PC-9 (cell line): ENCODE data around the gene METTL15. TPM values are rescaled to one million over a fixed set of nuclear protein-coding genes. Genes with fewer than 3 reads are reported as not detected.

Experiments used
- BruUV-seq: library from RNA; stranded (reverse); fragments of 400-500 nt; replicated peaks from 2 replicates; lab custom pipeline; 2021; lab: Mats Ljungman, UMichigan
- CTCF ChIA-PET: fragments of 300-600 bp; sonication (Branson Sonifier 250); formaldehyde crosslinking; loops from one replicate; lab custom pipeline; 2022; ENCODE audit warnings: antibody characterized with exemption; lab: Charles Lee
- POLR2A ChIA-PET: fragments of 300-600 bp; sonication (Branson Sonifier 250); formaldehyde crosslinking; loops from one replicate; lab custom pipeline; 2022; ENCODE audit warnings: antibody characterized with exemption; ENCODE audit not compliant: unreplicated experiment; lab: Charles Lee
- DNase-seq, 2 experiments: peaks; one replicate each; pipeline versions ENCODE4 v3.0.0 to v3.0.0-alpha.2; 2015 to 2022; ENCODE audit warnings: mixed read lengths in 1 of 2
- H2AFZ ChIP-seq: fragments of 200-600 bp; sonication (generic); 2 replicates; pipeline ENCODE4 v1.8.1; 2017; ENCODE audit warnings: antibody characterized with exemption
- H3F3A ChIP-seq: fragments of 200-600 bp; sonication (generic); 2 replicates; pipeline ENCODE4 v1.8.1; 2017; ENCODE audit warnings: antibody characterized with exemption, mild to moderate bottlenecking, low read depth; ENCODE audit not compliant: insufficient read depth
- H3K27ac ChIP-seq: fragments of 200-600 bp; sonication (generic); 2 replicates; pipeline ENCODE4 v1.6.1; 2016; ENCODE audit warnings: mixed run types
- H3K27me3 ChIP-seq: fragments of 200-600 bp; sonication (generic); 2 replicates; pipeline ENCODE4 v1.6.1; 2016; ENCODE audit warnings: low read depth, mixed run types; ENCODE audit not compliant: insufficient read depth
- H3K36me3 ChIP-seq: fragments of 200-600 bp; sonication (generic); 2 replicates; pipeline ENCODE4 v1.6.1; 2016; ENCODE audit warnings: low read depth, mixed run types
- H3K4me1 ChIP-seq: fragments of 200-600 bp; sonication (generic); replicated peaks from 2 replicates; pipeline ENCODE4 v1.6.1; 2016; ENCODE audit warnings: mixed run types; ENCODE audit not compliant: insufficient read depth
- H3K4me2 ChIP-seq: fragments of 200-600 bp; sonication (generic); 2 replicates; pipeline ENCODE4 v1.6.1; 2017; ENCODE audit warnings: mixed run types
- H3K4me3 ChIP-seq: fragments of 200-600 bp; sonication (generic); 2 replicates; pipeline ENCODE4 v1.6.1; 2016; ENCODE audit warnings: mixed run types
- H3K79me2 ChIP-seq: fragments of 200-600 bp; sonication (generic); 2 replicates; pipeline ENCODE4 v1.6.1; 2017; ENCODE audit warnings: low read depth, mixed run types
- H3K9me2 ChIP-seq: fragments of 200-600 bp; sonication (generic); 2 replicates; pipeline ENCODE4 v1.8.1; 2017; ENCODE audit warnings: mild to moderate bottlenecking; ENCODE audit not compliant: insufficient read depth
- H3K9me3 ChIP-seq: fragments of 200-600 bp; sonication (generic); 2 replicates; pipeline ENCODE4 v1.8.1; 2016; ENCODE audit warnings: low read depth; ENCODE audit not compliant: insufficient read depth
- H4K20me1 ChIP-seq: fragments of 200-600 bp; sonication (generic); 2 replicates; pipeline ENCODE4 v1.8.1; 2017; ENCODE audit not compliant: insufficient read depth
- CTCF ChIP-seq: fragments of 200-600 bp; sonication (generic); conservative IDR thresholded peaks from 2 replicates; pipeline ENCODE4 v1.6.1; 2017; ENCODE audit warnings: mixed run types, antibody characterized with exemption, mild to moderate bottlenecking, moderate library complexity
- EZH2 ChIP-seq: fragments of 200-600 bp; sonication (generic); IDR thresholded peaks from 2 replicates; pipeline ENCODE4 v1.8.0; 2017; ENCODE audit warnings: antibody characterized with exemption, low read depth
- intact Hi-C: fragments of 100-400 bp; cut with micrococcal nuclease; formaldehyde crosslinking; loops from one replicate; pipeline ENCODE4 v1.10.0; 2022; ENCODE audit not compliant: unreplicated experiment
- total RNA-seq: library from RNA; stranded (reverse); gene quantifications from 2 replicates; pipeline ENCODE4 v1.2.3, GENCODE V29; 2021

The METTL15 gene
- total RNA-seq, 1 experiment from 2014 or later: 19.9 TPM

- ChIA-PET CTCF (no interaction called here), POLR2A (no interaction called here)
- H3K4me2 ChIP-seq: no peak overlapping the region
- no peaks in the 10 kb centered on the region for H4K20me1 ChIP-seq
- H3K27ac ChIP-seq: no peak overlapping the region
- H3F3A ChIP-seq: no peaks in the 10 kb centered on the region
- BruUV-seq: no TSS peak
- intact Hi-C loops: no loop called here
- no peaks in the 10 kb centered on the region for H3K36me3 ChIP-seq
- no peaks in the 10 kb centered on the region for H3K4me1 ChIP-seq
- H3K79me2 ChIP-seq: no peaks in the 10 kb centered on the region
- no peak overlapping the region for H2AFZ ChIP-seq
- DNase-seq: no peak
- no peaks in the 10 kb centered on the region for H3K27me3 ChIP-seq
- no peaks in the 10 kb centered on the region for H3K9me3 ChIP-seq
- no peaks in the 10 kb centered on the region for H3K9me2 ChIP-seq
- no peak for TF ChIP-seq CTCF
- TF ChIP-seq EZH2: no peak
- no peak overlapping the region for H3K4me3 ChIP-seq
Measured at GRCh38 chr11:28257761-28258160, 149.6 kb downstream of the METTL15 start.

DNA sequence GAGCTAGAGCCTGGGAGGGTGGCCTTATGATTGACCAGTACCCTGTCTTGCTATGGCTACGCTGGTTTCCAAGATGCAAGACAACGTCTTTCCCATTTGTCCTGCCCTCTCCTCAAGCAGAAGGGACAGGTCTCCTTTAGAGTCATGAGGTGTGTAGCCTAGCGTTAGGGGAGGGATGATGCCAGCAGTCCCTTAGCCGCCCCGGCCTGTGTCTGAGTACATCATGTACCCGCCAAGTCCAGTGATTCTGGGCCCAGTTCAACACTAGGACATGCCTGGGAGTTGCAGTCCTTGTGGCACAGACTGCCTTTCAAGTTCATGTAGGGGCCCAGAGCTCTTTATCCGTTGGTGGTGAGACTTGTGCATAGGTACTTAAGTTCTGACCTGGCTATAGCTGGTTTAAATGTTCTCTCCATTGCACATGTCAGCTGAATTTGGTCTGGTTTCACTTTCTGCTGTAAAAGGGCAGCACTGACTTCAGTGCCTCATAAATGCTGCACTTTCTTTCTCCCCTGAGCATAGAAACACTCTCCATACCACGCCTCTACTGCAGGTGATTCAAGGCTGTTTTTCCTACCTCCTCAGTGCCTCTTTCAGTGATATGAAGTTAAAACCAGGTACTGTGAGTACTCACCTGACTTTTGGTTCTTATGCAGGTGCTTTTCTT is 151.1 kb downstream of the METTL15 start:
- Histone ChIP-seq H3F3A (no peaks in the 10 kb centered on the region), H3K9me3 (no peaks in the 10 kb centered on the region), H3K36me3 (no peaks in the 10 kb centered on the region), H3K4me3 (no peak overlapping the region), H3K9me2 (no peaks in the 10 kb centered on the region), H3K4me2 (no peak overlapping the region), H3K79me2 (no peaks in the 10 kb centered on the region), H3K27me3 (no peaks in the 10 kb centered on the region), H2AFZ (no peak overlapping the region), H3K27ac (no peak overlapping the region), H4K20me1 (no peaks in the 10 kb centered on the region), H3K4me1 (no peaks in the 10 kb centered on the region)
- ChIA-PET CTCF (no interaction called here), POLR2A (no interaction called here)
- no TSS peak for BruUV-seq
- intact Hi-C loops: no loop called here
- no peak for DNase-seq
- TF ChIP-seq EZH2: no peak
- no peak for TF ChIP-seq CTCF

DNA sequence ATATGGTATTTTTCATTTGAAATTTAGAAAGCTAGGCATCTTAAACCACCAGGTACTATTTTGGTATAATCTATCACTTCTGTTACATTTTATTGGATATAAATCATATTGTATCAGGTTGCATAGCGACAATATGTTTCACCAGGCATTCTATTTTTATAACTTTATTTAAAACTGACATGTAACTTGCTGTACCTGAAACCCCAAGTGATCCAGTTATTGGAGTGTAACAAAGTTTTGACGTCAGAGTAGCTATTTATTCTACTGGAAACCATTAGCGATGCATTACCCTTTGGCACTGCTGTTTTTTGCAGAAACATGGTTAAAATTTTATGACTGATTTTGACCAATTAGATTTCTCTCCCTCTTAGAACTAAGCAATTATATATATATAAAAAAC is 160.7 kb downstream of the METTL15 start:
- BruUV-seq: no TSS peak
- no peaks in the 10 kb centered on the region for H3K9me3 ChIP-seq
- H2AFZ ChIP-seq: no peak overlapping the region
- H3K27ac ChIP-seq: no peak overlapping the region
- H3K36me3 ChIP-seq: no peaks in the 10 kb centered on the region
- no peaks in the 10 kb centered on the region for H3K27me3 ChIP-seq
- H3K4me2 ChIP-seq: no peak overlapping the region
- no peaks in the 10 kb centered on the region for H4K20me1 ChIP-seq
- H3K79me2 ChIP-seq: no peaks in the 10 kb centered on the region
- no peaks in the 10 kb centered on the region for H3K4me1 ChIP-seq
- intact Hi-C loops: no loop called here
- H3K9me2 ChIP-seq: no peaks in the 10 kb centered on the region
- no peaks in the 10 kb centered on the region for H3F3A ChIP-seq
- DNase-seq: no peak
- H3K4me3 ChIP-seq: no peak overlapping the region
- POLR2A ChIA-PET: interaction anchor here (0.5 kb wide), 1 partner anchor 36 kb away, joined by 4 read pairs; no protein-coding TSS in a partner anchor
- CTCF ChIA-PET: no interaction called here
- TF ChIP-seq EZH2: no peak
- TF ChIP-seq CTCF: no peak
